G401.6 (cell line): ENCODE results near the gene TMEM39A.

Source experiments
- FAIRE-seq: peaks from 2 replicates; lab custom pipeline; 2012; peaks lifted over from hg19 to GRCh38; lab: Jason Lieb, UNC

Gene TMEM39A

GRCh38 chr3:119453822-119454221 lies 9.6 kb downstream of the TMEM39A start:
- no peak for FAIRE-seq

DNA sequence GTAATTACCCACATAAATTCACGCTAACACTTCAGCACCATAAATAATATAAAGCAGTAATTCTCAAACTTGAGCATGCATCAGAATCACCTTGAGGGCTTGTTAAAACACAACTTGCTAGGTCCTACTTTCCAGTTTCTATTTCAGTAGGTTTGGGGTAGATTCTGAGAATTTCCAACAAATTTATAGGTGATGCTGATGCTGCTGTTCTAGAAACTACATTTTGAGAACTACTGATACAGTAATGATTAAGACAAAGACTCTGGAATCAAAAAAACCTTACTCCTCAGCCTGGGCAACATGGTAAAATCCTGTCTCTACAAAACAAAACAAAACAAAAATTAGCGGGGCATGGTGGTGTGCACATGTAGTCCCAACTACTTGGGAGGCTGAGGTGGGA lies 18.8 kb downstream of the TMEM39A start:
- no peak for FAIRE-seq

- no peak for FAIRE-seq
These were observed 20.2 kb downstream of the TMEM39A start for GRCh38 chr3:119443179-119443578.

- FAIRE-seq: no peak
These were observed 25.6 kb downstream of the TMEM39A start for GRCh38 chr3:119437691-119438258.

- FAIRE-seq: no peak
These were observed 26.4 kb downstream of the TMEM39A start for GRCh38 chr3:119436977-119437376.

GRCh38 chr3:119434703-119435102 lies 28.7 kb downstream of the TMEM39A start:
- no peak for FAIRE-seq

GRCh38 chr3:119433613-119434325 lies 29.6 kb downstream of the TMEM39A start:
- FAIRE-seq: no peak

DNA sequence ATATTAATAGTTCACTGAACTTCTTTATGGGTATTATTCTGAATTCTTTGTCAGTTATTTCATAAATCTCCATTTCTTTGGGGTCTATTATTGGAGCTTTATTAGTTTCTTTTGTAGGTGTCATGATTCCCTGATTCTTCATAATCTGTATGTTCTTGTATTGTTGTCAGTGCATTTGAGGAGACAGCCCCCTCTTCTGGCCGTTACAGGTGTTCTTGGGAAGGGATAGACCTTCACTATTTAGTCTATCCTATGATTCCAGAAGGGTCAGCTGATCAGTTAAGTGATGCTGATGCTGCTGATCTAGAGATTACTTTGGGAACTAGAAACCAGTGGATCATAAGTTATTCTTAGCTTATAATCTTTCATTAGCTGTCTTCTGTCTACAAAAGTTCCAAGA lies 34.9 kb downstream of the TMEM39A start:
- FAIRE-seq: no peak

DNA sequence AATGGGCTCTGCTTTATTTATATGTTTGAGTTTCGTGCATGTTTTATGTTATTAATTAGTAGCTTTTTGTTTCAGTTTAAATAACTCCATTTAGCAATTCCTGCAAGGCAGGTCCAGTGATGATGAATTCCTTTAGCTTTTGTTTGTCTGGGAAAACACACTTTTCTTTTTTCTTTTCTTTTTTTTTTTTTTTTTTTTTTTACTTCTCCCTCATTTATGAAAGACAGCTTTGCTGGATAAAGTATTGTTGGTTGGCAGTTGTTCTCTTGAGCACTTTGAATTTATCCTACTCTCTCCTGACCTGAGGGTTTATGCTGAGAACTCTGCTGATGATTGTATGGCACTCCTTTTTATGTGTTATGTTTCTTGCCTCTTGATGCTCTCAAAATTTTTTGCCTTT lies 35.7 kb downstream of the TMEM39A start:
- FAIRE-seq: no peak

DNA sequence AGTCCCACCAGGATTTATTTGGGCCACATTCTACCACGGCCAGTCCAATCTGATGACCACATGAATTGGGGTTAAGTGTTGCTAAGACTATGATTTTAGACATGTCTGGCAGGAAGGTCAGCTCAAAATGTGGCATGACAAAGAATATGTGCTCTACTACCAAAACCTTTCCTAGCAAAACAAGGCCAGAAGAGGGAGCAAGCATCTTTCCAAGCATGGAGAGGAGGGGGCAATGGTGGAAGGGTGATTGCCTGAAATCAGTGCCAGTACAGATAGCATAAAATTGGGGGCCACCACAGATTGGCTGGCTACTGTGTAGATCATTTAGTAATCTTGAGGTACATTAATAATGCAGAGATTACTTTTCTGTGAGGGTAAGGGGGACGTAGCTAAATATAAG lies 43.2 kb downstream of the TMEM39A start:
- FAIRE-seq: no peak

GRCh38 chr3:119418641-119419040 lies 44.8 kb downstream of the TMEM39A start:
- FAIRE-seq: no peak

DNA sequence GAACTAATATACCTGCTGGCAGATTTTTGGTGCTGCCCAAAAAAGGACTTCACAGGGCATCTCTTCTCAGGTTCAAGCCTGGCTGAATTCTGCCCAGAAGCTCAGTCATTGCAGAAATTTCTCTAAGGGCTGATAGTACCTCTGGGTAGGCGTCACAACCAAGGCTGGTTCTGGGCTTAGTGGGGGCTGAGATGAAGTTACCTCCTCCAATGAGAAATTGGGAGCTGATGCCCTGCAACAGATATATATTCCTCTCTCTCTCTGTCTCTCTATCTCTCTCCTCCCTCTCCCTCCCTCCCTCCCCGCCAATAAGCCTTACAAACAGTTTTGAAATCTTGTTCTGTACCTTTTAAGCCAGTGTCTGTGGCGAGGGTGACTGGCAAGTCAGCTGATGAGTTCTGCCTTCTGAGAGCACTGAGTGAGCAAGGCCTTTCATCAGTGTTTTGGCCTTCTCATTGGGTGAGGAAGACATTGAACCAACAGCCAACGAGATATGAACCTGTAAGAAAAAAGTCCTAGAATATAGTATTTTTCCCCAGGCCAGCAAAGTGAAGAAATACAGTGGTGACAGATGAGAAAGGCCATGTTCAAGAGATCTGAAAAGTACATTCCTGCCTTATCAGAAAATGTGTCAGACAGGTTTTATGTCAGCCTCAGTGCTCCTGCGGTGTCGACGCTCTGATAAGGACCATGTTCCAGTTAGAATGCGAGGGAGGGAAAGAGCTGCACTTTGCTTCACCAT lies 45.5 kb downstream of the TMEM39A start:
- FAIRE-seq: no peak

DNA sequence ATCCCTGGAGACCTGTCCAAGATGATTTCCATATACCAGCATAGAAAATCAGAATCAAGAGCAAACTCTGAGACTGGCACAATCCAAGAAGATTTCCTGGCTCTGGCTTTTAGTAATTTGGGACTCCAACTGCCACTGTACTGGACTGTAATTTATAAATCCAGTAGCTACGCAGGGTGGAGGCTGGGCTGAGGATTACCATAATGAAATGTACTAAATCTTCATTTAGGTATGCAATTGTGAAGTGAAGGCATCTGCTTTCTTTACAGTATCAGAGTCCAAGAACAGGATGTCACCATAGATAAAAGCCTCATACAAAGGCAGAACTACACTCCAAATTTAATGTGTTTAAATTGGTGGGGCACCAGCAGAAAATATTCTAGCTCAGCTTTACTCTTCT lies 46.5 kb downstream of the TMEM39A start:
- no peak for FAIRE-seq

GRCh38 chr3:119413603-119414280 lies 49.7 kb downstream of the TMEM39A start:
- no peak for FAIRE-seq

DNA sequence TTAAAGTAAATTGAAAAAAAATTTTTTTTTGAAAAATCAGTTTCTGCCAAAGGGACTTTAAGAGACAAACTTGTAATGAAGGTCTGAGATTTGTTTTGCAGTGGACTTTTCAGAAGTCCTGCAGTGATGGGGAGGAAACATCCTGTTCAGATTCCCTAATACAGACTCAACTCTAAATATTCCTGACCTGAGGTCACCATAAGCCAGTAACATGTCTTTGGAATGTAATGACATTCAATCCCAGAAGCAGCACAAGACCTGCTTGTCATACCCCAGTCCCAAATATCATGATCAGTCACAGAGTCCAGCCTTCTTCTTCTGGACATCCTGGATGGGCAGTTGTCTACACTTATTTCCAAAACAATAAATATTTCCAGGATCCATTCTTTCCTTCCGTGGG lies 53.6 kb downstream of the TMEM39A start:
- FAIRE-seq: no peak

GRCh38 chr3:119408243-119408950 lies 55.0 kb downstream of the TMEM39A start:
- no peak for FAIRE-seq

DNA sequence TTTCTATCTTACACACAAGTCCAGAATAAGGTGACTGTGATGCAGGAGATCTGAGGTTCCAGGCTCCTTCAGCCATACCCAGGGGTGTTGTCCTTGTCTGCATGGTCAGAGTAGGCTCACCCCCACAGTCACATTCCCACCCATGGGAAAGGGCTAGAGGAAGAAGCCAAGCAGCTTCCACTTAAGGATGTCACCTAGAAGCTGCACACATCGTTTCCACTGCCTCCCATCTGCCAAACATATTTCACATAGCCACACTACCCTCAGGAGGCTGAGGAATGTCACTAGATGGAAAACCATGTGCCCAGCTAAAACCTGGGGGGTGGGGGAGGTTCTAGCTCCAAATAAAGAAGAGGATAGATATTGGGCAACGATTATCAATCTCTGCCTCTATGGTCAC lies 58.1 kb downstream of the TMEM39A start:
- no peak for FAIRE-seq

- FAIRE-seq: no peak
These were observed 60.2 kb downstream of the TMEM39A start for GRCh38 chr3:119403201-119403600.

- no peak for FAIRE-seq
These were observed 60.6 kb downstream of the TMEM39A start for GRCh38 chr3:119402791-119403190.

- FAIRE-seq: no peak
These were observed 61.6 kb downstream of the TMEM39A start for GRCh38 chr3:119401503-119402440.

- no peak for FAIRE-seq
These were observed 62.3 kb downstream of the TMEM39A start for GRCh38 chr3:119401069-119401468.
